WERI-Rb-1 (cell line): ENCODE measurements around the gene AHCYL1.

Experiments
- DNase-seq: peaks from one replicate; pipeline ENCODE4 v3.0.0-alpha.2; 2020
- H3K27ac ChIP-seq: fragments of 250-450 bp; sonication (Bioruptor Pico); 2 replicates; pipeline ENCODE4 v1.5.1; 2020; ENCODE audit warnings: mild to moderate bottlenecking, moderate library complexity
- H3K27me3 ChIP-seq: fragments of 250-450 bp; sonication (Bioruptor Pico); 2 replicates; pipeline ENCODE4 v1.5.1; 2021; ENCODE audit warnings: mild to moderate bottlenecking, low read depth, moderate library complexity; ENCODE audit not compliant: insufficient read depth, severe bottlenecking
- H3K36me3 ChIP-seq: fragments of 250-450 bp; sonication (Bioruptor Pico); 2 replicates; pipeline ENCODE4 v1.5.1; 2020; ENCODE audit warnings: mild to moderate bottlenecking, moderate library complexity
- H3K4me3 ChIP-seq: 2 replicates; pipeline ENCODE4 v1.5.1; 2011; ENCODE audit warnings: low read depth, mild to moderate bottlenecking, control low read depth, low read length
- H3K9me3 ChIP-seq: fragments of 250-450 bp; sonication (Bioruptor Pico); 2 replicates; pipeline ENCODE4 v1.5.1; 2021; ENCODE audit warnings: mild to moderate bottlenecking, moderate library complexity; ENCODE audit not compliant: severe bottlenecking
- TF ChIP-seq, protein P1 (sequence below): IDR thresholded peaks from 2 replicates; pipeline ENCODE4 v1.5.1; 2011; ENCODE audit warnings: low read depth, mild to moderate bottlenecking, control low read depth, inconsistent platforms, low read length

Gene AHCYL1

DNA sequence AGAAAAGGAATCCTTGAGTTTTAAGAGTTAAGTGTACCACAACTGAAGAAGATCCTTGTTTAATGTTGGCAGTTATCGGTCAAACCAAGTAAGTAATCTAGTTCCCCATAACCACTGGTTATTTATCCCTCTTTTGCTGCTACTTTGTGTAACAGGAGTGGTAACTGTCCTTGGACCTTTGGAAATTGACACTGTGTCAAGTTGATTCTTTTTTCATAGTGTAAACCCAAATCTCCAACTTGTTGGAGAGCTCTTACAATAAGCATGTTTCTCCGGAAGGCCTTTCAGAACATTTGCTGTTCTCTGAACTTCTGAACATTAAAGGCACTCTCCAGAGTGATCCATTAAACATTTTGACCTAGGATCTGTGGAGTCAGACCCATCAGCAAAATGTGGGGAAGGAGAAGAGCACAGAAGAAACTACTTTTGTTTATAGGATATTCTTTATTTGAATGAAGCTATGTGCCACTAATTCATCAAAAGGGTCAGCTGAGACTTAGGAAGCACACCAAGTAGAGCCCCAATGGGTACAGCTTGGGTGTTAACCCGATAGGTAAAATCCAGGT is 3.9 kb downstream of the AHCYL1 start:
- Histone ChIP-seq H3K9me3 (no peaks in the 10 kb centered on the region), H3K4me3 (no peak overlapping the region), H3K36me3 (peaks cover 31% of the 10 kb centered on the region), H3K27me3 (no peaks in the 10 kb centered on the region), H3K27ac (no peak overlapping the region)
- TF ChIP-seq, protein P1, sequence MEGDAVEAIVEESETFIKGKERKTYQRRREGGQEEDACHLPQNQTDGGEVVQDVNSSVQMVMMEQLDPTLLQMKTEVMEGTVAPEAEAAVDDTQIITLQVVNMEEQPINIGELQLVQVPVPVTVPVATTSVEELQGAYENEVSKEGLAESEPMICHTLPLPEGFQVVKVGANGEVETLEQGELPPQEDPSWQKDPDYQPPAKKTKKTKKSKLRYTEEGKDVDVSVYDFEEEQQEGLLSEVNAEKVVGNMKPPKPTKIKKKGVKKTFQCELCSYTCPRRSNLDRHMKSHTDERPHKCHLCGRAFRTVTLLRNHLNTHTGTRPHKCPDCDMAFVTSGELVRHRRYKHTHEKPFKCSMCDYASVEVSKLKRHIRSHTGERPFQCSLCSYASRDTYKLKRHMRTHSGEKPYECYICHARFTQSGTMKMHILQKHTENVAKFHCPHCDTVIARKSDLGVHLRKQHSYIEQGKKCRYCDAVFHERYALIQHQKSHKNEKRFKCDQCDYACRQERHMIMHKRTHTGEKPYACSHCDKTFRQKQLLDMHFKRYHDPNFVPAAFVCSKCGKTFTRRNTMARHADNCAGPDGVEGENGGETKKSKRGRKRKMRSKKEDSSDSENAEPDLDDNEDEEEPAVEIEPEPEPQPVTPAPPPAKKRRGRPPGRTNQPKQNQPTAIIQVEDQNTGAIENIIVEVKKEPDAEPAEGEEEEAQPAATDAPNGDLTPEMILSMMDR = no peak
- no peak for DNase-seq

DNA sequence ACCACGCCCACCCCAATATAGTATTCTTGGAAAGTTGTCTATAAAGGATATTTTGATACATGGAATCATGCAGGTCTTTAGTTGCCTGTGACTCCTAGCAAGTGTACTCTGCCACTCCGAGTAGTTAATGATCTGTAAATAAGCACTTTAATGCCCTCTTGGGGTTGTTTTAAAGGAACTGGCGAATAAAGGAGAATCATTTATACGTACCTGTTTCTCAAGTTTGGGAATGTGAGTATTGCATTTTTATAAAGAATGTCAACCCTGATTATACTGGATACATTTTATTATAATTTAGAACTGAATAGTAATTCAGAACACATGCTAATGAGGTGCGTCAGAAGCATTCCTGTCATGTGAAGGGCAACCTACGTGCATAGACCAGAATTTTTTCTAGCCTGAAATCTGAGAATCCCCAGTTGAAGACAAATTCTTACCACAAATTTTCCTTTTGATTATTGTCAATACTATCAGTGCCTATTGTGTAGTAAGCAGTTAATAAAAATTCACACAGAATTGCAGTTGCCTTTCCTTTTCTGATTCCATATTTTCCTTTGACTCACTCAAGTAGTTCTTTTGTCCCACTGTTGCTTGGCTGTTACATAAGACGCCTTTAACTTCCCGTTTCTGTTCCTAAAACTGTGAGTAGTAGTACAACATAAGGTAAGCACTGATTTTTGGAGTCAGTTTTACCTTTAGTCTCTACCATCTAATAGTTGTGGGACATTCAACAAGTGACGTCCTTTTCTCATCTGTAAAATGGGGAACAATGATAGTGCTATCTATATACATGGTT is 5.1 kb downstream of the AHCYL1 start:
- no peak for DNase-seq
- Histone ChIP-seq H3K27me3 (no peaks in the 10 kb centered on the region), H3K4me3 (no peak overlapping the region), H3K27ac (no peak overlapping the region), H3K36me3 (peaks cover 31% of the 10 kb centered on the region), H3K9me3 (no peaks in the 10 kb centered on the region)
- TF ChIP-seq, protein P1 = no peak

DNA sequence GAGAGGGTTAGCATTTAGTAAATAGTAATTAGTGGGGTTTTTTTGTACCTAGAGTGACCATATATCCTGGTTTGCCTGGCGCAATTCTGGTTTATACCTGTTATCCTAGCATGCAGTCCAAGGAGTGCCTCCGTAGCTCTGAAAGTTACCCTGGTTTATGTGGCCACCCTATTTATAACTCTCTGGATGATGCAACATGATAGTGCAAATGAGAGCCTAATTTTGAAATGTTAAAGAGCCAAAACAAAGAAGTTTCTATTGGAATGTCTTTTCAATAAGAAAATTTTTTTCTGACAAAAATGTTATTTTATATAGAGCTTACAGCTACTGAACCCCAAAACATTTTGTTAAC is 5.7 kb downstream of the AHCYL1 start:
- Histone ChIP-seq H3K36me3 (peaks cover 31% of the 10 kb centered on the region), H3K27ac (no peak overlapping the region), H3K9me3 (no peaks in the 10 kb centered on the region), H3K27me3 (no peaks in the 10 kb centered on the region), H3K4me3 (no peak overlapping the region)
- DNase-seq = no peak
- TF ChIP-seq, protein P1 = no peak

DNA sequence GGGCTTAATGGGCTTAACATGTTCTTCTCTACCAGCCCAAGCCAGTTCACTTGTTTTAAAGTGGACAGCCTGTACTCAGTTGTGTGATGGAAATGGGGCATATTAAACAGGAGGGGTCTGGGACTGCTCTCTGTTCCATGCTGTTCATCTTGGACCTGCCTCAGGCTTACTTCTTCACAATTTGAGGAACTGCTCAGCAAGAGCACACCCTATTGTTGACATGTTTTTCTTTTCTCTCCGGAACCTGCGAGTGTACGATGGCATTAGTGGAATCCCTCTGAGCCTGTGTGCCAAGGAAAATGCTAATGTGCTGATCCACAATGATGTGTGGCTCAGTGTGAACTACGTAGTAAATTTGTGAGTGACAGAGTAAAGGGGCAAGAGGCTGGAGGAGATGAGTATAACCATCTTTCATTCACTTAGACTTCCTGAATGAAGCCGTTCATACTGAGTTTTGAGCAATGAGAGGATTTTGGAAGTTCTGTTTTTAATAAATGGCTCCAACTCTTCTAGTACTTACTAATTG is 6.9 kb downstream of the AHCYL1 start:
- TF ChIP-seq, protein P1 = no peak
- H3K36me3 ChIP-seq = peaks cover 35% of the 10 kb centered on the region
- no peaks in the 10 kb centered on the region for H3K9me3 ChIP-seq
- no peak for DNase-seq
- no peaks in the 10 kb centered on the region for H3K27me3 ChIP-seq
- no peak overlapping the region for H3K27ac ChIP-seq
- H3K4me3 ChIP-seq = no peak overlapping the region

DNA sequence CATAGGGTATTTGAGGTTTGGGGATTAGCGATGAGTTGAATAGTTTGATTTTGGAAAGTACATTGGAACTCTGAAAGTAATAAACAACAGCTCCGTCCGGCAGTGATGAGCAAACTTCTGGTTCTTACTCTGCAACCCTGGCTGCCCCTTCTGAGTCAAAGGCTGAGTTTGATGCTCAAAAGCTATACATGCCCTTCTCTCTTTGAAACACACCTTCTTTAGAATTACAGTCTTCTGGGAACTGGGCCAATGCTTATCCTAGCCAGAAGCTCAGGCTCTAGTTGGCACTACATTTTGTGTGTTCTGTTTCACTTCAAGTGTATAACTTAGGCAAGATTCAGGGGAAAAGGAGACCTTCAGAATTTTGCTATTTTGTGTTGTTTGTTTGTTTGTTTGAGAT is 9.3 kb downstream of the AHCYL1 start:
- H3K36me3 ChIP-seq = peaks cover 22% of the 10 kb centered on the region
- no peaks in the 10 kb centered on the region for H3K27me3 ChIP-seq
- TF ChIP-seq, protein P1 = no peak
- no peak for DNase-seq
- H3K27ac ChIP-seq = no peak overlapping the region
- no peaks in the 10 kb centered on the region for H3K9me3 ChIP-seq
- no peak overlapping the region for H3K4me3 ChIP-seq

DNA sequence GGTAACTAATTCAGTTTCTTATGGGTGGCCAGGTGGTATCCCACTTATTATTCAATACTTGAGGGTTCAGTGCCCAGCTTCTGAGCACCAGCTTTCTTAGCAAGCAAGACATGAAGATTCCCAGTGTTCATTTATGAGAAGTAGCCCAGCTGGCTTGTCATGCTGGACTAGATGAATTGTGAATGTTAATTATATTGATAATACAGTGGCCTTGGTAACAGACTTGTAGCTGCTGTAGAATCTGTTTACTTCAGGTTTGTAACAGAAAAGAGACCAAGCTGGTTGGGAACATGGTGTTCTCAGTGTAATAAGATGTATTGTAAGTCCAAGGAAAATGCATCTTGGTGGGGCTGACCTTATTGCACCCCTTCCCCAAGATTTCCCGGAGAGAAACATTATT is 10.1 kb downstream of the AHCYL1 start:
- no peaks in the 10 kb centered on the region for H3K9me3 ChIP-seq
- H3K4me3 ChIP-seq = no peak overlapping the region
- TF ChIP-seq, protein P1 = no peak
- no peak overlapping the region; the same call in 1 of the 2 replicates for H3K27ac ChIP-seq
- DNase-seq = no peak
- H3K27me3 ChIP-seq = no peaks in the 10 kb centered on the region
- peaks cover 18% of the 10 kb centered on the region for H3K36me3 ChIP-seq
